Neural cell (in vitro differentiated cells): ENCODE measurements around the gene ABAT.

ENCODE experiments used
- CTCF ChIP-seq: fragments of 450-650 bp; IDR thresholded peaks from 2 replicates; pipeline ENCODE4 v1.5.1; 2014; ENCODE audit warnings: antibody characterized with exemption, mild to moderate bottlenecking, moderate library complexity; ENCODE audit not compliant: poor library complexity, severe bottlenecking
- POLR2AphosphoS5 ChIP-seq: IDR thresholded peaks from 2 replicates; pipeline ENCODE4 v1.6.1; 2012

- no peak for TF ChIP-seq CTCF
- TF ChIP-seq POLR2AphosphoS5, result no peak
Measured at GRCh38 chr16:8801701-8802100, 127.3 kb downstream of the ABAT start.
